ENCODE results near the gene TRIM71. TPM values are rescaled to one million over a fixed set of nuclear protein-coding genes. Genes with fewer than 3 reads are reported as not detected.

Gene TRIM71
- total and polyA plus RNA-seq, 2 donors (not counting 1 experiment from before 2014, with no cell fraction given) = not detected

DNA sequence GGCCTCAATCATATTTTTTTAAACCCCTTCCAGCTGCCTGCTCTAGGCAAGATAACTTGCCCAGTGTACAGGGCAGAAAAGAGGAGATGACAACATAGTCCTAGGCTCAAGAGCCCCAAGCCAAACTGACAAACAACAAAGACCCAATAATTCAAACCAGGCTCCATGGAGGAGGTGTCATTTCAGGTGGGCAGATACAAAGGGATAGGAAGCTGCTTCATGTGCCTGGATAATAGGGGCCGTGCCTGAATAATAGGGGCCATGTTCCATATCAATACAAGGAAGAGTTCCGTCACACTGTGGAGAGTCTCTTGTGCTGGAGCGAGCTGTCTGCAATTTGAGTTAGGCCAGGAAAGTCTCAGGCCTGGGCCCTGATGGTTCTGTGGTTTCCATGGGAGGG lies 35.4 kb upstream of the TRIM71 start:
- intact Hi-C loops (cut with micrococcal nuclease) = no loop called here
- H3K27ac ChIP-seq (ENCODE audit: low read length in 2 of 2) = no peak overlapping the region
- H3K36me3 ChIP-seq (replicated peaks in 1 of 2; ENCODE audit: control extremely low read depth in 1 of 2, control insufficient read depth in 1 of 2, extremely low read depth in 1 of 2, insufficient read depth in 2 of 2, low read length in 1 of 2) = no peaks in the 10 kb centered on the region
- no peak overlapping the region for H3K4me2 ChIP-seq (replicated peaks; ENCODE audit: low read depth, low read length, poor library complexity, severe bottlenecking)
- H3K27me3 ChIP-seq (replicated peaks in 1 of 4; ENCODE audit: control extremely low read depth in 1 of 4, control insufficient read depth in 3 of 4, insufficient read depth in 4 of 4, low read length in 3 of 4) = peaks cover 0 to 13% (median 0%) of the 10 kb centered on the region in 4 experiments
- H3K9me3 ChIP-seq (ENCODE audit: control extremely low read depth in 1 of 3, control insufficient read depth in 2 of 3, insufficient read depth in 1 of 3, low read length in 2 of 3) = no peaks in the 10 kb centered on the region
- POLR2A ChIA-PET = no interaction called here
- H3K79me2 ChIP-seq (ENCODE audit: control insufficient read depth, insufficient read depth, low read length) = no peaks in the 10 kb centered on the region
- H2AFZ ChIP-seq (ENCODE audit: insufficient read depth, low read depth, low read length, poor library complexity, severe bottlenecking) = no peak overlapping the region
- 98% methylated on average over 3 of the region's 3 CpGs for WGBS (ENCODE audit: insufficient coverage)
- Mint-ChIP-seq H3K4me1 (peaks cover 8% of the 10 kb centered on the region), H3K27ac (no peak overlapping the region), H3K9me3 (ENCODE audit: insufficient read depth) (no peaks in the 10 kb centered on the region), H3K4me3 (peak overlapping the region; percentile 49), H3K27me3 (peaks cover 1% of the 10 kb centered on the region)
- no peak overlapping the region for H3K9ac ChIP-seq (ENCODE audit: low read length)
- peaks cover 4 to 10% of the 10 kb centered on the region in 2 donors for H3K4me1 ChIP-seq (ENCODE audit: control insufficient read depth in 2 of 2, insufficient read depth in 2 of 2, low read length in 2 of 2)
- no peaks in the 10 kb centered on the region for H4K20me1 ChIP-seq (ENCODE audit: control insufficient read depth, insufficient read depth, low read length, poor library complexity, severe bottlenecking)
- DNase-seq (no peak), ATAC-seq (ENCODE audit: low read depth) (no peak)
- TF ChIP-seq CTCF (IDR thresholded peaks at IDR 0.05) (no peak), EZH2 (IDR thresholded peaks at IDR 0.05; ENCODE audit: borderline replicate concordance, insufficient read depth, low read depth, low read length, poor library complexity, severe bottlenecking) (no peak)
- CTCF ChIA-PET = interaction anchor here (1.0 to 2.2 kb wide), 6 partner anchors 11 to 273 kb away, joined by 4 to 8 read pairs (median 5); no protein-coding TSS in a partner anchor
- H3K4me3 ChIP-seq (ENCODE audit: control extremely low read depth in 1 of 5, extremely low read depth in 1 of 5, insufficient read depth in 1 of 5, low read depth in 2 of 5, low read length in 4 of 5) = no peak overlapping the region

GRCh38 chr3:32791833-32792232 lies 26.0 kb upstream of the TRIM71 start:
- no peaks in the 10 kb centered on the region for H3K4me1 Mint-ChIP-seq
- no peak overlapping the region for H3K4me2 ChIP-seq (replicated peaks; ENCODE audit: low read depth, low read length, poor library complexity, severe bottlenecking)
- H3K27me3 ChIP-seq (replicated peaks in 1 of 4; ENCODE audit: control extremely low read depth in 1 of 4, control insufficient read depth in 3 of 4, insufficient read depth in 4 of 4, low read length in 3 of 4) = peaks cover 0 to 2% (median 0%) of the 10 kb centered on the region in 4 experiments
- H3K9me3 ChIP-seq (ENCODE audit: control extremely low read depth in 1 of 3, control insufficient read depth in 2 of 3, insufficient read depth in 1 of 3, low read length in 2 of 3) = no peaks in the 10 kb centered on the region
- H3K27me3 Mint-ChIP-seq = peaks cover 14% of the 10 kb centered on the region
- no peak overlapping the region for H3K27ac Mint-ChIP-seq
- no peak overlapping the region for H3K4me3 Mint-ChIP-seq
- no peak for TF ChIP-seq EZH2 (IDR thresholded peaks at IDR 0.05; ENCODE audit: borderline replicate concordance, insufficient read depth, low read depth, low read length, poor library complexity, severe bottlenecking)
- TF ChIP-seq CTCF (IDR thresholded peaks at IDR 0.05) = no peak
- no peaks in the 10 kb centered on the region for H4K20me1 ChIP-seq (ENCODE audit: control insufficient read depth, insufficient read depth, low read length, poor library complexity, severe bottlenecking)
- ATAC-seq (ENCODE audit: low read depth) (no peak), DNase-seq (no peak)
- no peak overlapping the region for H3K9ac ChIP-seq (ENCODE audit: low read length)
- POLR2A ChIA-PET = no interaction called here
- CTCF ChIA-PET = no interaction called here
- no peak overlapping the region for H3K4me3 ChIP-seq (ENCODE audit: control extremely low read depth in 1 of 5, extremely low read depth in 1 of 5, insufficient read depth in 1 of 5, low read depth in 2 of 5, low read length in 4 of 5)
- no peaks in the 10 kb centered on the region for H3K4me1 ChIP-seq (ENCODE audit: control insufficient read depth in 2 of 2, insufficient read depth in 2 of 2, low read length in 2 of 2)
- H2AFZ ChIP-seq (ENCODE audit: insufficient read depth, low read depth, low read length, poor library complexity, severe bottlenecking) = no peak overlapping the region
- no peaks in the 10 kb centered on the region for H3K36me3 ChIP-seq (replicated peaks in 1 of 2; ENCODE audit: control extremely low read depth in 1 of 2, control insufficient read depth in 1 of 2, extremely low read depth in 1 of 2, insufficient read depth in 2 of 2, low read length in 1 of 2)
- no peaks in the 10 kb centered on the region for H3K9me3 Mint-ChIP-seq (ENCODE audit: insufficient read depth)
- H3K79me2 ChIP-seq (ENCODE audit: control insufficient read depth, insufficient read depth, low read length) = no peaks in the 10 kb centered on the region
- H3K27ac ChIP-seq (ENCODE audit: low read length in 2 of 2) = no peak overlapping the region
- WGBS (ENCODE audit: insufficient coverage) = 79% methylated on average over 2 of the region's 3 CpGs
- intact Hi-C loops (cut with micrococcal nuclease) = no loop called here
